HG03457 (cell line): ENCODE measurements around the gene TADA2A.

Experiments used
- ATAC-seq: cut with Tn5 transposase; IDR thresholded peaks from one replicate; pipeline ENCODE4 v1.9.1; 2021; ENCODE audit warnings: moderate number of reproducible peaks; ENCODE audit not compliant: unreplicated experiment

TADA2A gene

GRCh38 chr17:37406635-37407461, at the start of gene TADA2A, which contains the start of gene ACACA:
TSS of gene TADA2A (plus strand) at chr17:37406886. CDS start at chr17:37411366, 4,480 bp downstream.
TSS of gene ACACA (minus strand) at chr17:37406836. CDS start at chr17:37406299, 537 bp downstream.
- peak; percentile 73 for ATAC-seq

- no peak for ATAC-seq
Observed at GRCh38 chr17:37358098-37358829, 48.4 kb upstream of the TADA2A start.

GRCh38 chr17:37358830-37359681, 47.6 kb upstream of the TADA2A start:
- ATAC-seq = peak; percentile 90

- no peak for ATAC-seq
Observed at GRCh38 chr17:37359682-37360188, 47.0 kb upstream of the TADA2A start.

- no peak for ATAC-seq
Observed at GRCh38 chr17:37360632-37361031, 46.1 kb upstream of the TADA2A start.

GRCh38 chr17:37361543-37361942, 45.1 kb upstream of the TADA2A start:
- ATAC-seq = no peak

GRCh38 chr17:37365589-37365988, 41.1 kb upstream of the TADA2A start:
- no peak for ATAC-seq

- no peak for ATAC-seq
Observed at GRCh38 chr17:37368577-37368976, 38.1 kb upstream of the TADA2A start.

GRCh38 chr17:37373530-37374159, 33.0 kb upstream of the TADA2A start:
- ATAC-seq = no peak

- ATAC-seq = no peak
Observed at GRCh38 chr17:37375706-37376105, 31.0 kb upstream of the TADA2A start, which contains the start of gene C17orf78. TSS of gene C17orf78 (plus strand) at chr17:37375985. CDS start at chr17:37376093, 108 bp downstream.

- no peak for ATAC-seq
Observed at GRCh38 chr17:37382056-37382455, 24.6 kb upstream of the TADA2A start.

- no peak for ATAC-seq
Observed at GRCh38 chr17:37384560-37385149, 22.0 kb upstream of the TADA2A start.

- ATAC-seq = no peak
Observed at GRCh38 chr17:37385474-37385990, 21.2 kb upstream of the TADA2A start.

- no peak for ATAC-seq
Observed at GRCh38 chr17:37386462-37386861, 20.2 kb upstream of the TADA2A start.

- ATAC-seq = no peak
Observed at GRCh38 chr17:37388266-37388665, 18.4 kb upstream of the TADA2A start.

- ATAC-seq = no peak
Observed at GRCh38 chr17:37389160-37389559, 17.5 kb upstream of the TADA2A start.

- ATAC-seq = no peak
Observed at GRCh38 chr17:37391146-37391545, 15.5 kb upstream of the TADA2A start.

GRCh38 chr17:37392024-37392590, 14.6 kb upstream of the TADA2A start:
- no peak for ATAC-seq

- ATAC-seq = no peak
Observed at GRCh38 chr17:37393352-37393751, 13.3 kb upstream of the TADA2A start.
